ENCODE data around the gene SPATA46. TPM values are rescaled to one million over a fixed set of nuclear protein-coding genes. Genes with fewer than 3 reads are reported as not detected.

The SPATA46 gene
- polyA plus RNA-seq, 1 experiment, result not detected

DNA sequence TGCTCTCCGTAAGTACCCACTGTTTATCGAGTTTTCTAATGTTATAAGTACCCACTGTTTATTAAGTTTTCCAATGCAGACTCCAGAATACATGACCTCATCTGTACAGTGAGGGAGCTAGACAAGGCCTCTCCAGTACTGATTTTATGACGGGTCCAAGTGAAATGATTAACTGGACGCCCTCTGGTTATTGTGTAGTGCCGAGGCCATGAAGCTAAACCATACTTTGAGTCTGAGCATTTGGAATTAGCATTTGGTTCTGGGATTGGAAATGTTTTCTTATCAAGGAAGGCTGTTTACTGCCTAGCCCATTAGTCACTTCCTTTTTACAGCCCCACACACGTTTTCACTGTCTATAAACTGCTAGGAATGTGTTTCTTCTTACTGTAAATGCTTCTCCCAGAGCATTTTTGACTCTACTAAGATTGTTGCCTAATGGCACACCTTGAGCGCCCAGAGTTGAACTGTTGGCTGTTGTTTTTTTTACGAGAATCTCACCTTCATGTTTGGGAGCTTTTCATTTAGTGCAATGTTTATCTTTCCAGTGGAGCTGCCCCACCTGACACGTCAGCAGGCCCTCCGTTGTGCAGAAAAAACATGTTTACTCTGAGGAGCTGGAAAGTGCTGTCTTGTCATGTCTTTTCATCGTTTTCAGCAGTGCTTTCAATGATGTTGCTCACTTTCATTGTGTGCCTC lies 26.9 kb downstream of the SPATA46 start:
- ChIA-PET POLR2A (no interaction called here), CTCF (interaction anchor here (0.7 to 1.2 kb wide), 5 partner anchors 8 to 294 kb away, joined by 3 to 4 read pairs (median 3); no protein-coding TSS in a partner anchor)

DNA sequence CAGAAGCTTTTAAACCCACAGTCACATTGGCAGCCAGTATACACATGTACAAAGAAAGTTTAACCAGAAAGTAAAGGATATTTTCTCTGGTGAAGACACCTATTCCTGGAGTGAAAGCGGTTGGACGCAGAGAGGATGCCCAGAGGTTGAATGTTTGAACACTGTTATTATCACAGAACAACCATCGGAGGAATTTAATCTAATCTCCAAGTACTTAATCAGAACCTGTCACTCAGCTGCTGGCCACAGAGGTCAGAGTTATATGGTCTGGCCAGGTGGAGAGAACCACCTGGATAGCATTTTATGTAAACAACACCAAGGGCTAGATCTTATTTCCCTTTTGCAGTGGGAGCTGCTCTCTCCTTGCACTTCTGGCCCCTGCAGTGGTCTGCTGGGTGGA lies 29.4 kb downstream of the SPATA46 start:
- H3K27me3 ChIP-seq (ENCODE audit: control insufficient read depth, insufficient read depth, low read length), result no peaks in the 10 kb centered on the region
- POLR2A ChIA-PET, result no interaction called here
- H3K4me3 ChIP-seq (ENCODE audit: low read depth, low read length), result no peak overlapping the region
- TF ChIP-seq, protein P1, sequence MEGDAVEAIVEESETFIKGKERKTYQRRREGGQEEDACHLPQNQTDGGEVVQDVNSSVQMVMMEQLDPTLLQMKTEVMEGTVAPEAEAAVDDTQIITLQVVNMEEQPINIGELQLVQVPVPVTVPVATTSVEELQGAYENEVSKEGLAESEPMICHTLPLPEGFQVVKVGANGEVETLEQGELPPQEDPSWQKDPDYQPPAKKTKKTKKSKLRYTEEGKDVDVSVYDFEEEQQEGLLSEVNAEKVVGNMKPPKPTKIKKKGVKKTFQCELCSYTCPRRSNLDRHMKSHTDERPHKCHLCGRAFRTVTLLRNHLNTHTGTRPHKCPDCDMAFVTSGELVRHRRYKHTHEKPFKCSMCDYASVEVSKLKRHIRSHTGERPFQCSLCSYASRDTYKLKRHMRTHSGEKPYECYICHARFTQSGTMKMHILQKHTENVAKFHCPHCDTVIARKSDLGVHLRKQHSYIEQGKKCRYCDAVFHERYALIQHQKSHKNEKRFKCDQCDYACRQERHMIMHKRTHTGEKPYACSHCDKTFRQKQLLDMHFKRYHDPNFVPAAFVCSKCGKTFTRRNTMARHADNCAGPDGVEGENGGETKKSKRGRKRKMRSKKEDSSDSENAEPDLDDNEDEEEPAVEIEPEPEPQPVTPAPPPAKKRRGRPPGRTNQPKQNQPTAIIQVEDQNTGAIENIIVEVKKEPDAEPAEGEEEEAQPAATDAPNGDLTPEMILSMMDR (IDR thresholded peaks at IDR 0.05; ENCODE audit: insufficient read depth, low read depth, low read length), result no peak
- H3K36me3 ChIP-seq (ENCODE audit: control insufficient read depth, insufficient read depth, low read length), result no peaks in the 10 kb centered on the region
- CTCF ChIA-PET, result interaction anchor here (1.1 to 1.6 kb wide), 3 partner anchors 11 to 291 kb away, joined by 3 to 8 read pairs (median 3); no protein-coding TSS in a partner anchor
- no peak for DNase-seq (ENCODE audit: low read depth)

More for the DNA sequence above, 26.9 kb downstream of the SPATA46 start:
- Histone ChIP-seq H3K4me3 (ENCODE audit: low read depth, low read length) (no peak overlapping the region), H3K36me3 (ENCODE audit: control insufficient read depth, insufficient read depth, low read length) (no peaks in the 10 kb centered on the region), H3K27me3 (ENCODE audit: control insufficient read depth, insufficient read depth, low read length) (no peaks in the 10 kb centered on the region)
- DNase-seq (ENCODE audit: low read depth), result peak; percentile 86
- TF ChIP-seq, protein P1 (IDR thresholded peaks at IDR 0.05; ENCODE audit: insufficient read depth, low read depth, low read length), result no peak

DNA sequence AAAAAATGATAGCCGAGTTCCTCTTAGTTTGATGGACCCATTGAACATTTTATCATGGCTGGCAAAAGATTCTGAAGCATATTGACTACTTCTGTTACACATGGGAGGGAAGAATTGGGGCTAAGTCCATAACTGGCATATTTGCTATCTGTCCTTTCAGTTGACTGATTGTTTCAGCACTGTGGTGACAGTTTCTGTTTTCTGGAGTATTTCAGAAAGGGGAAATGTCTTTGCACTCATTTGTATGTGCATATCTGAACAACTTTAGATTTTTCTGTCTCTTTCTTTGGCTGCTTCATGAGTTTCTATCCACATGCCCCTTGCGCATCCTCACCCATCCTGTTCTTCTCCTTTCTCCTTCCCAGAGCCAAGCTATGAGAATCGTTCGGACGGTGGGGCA lies 33.2 kb downstream of the SPATA46 start:
- TF ChIP-seq, protein P1 (IDR thresholded peaks at IDR 0.05; ENCODE audit: insufficient read depth, low read depth, low read length), result no peak
- CTCF ChIA-PET, result interaction anchor here (1.0 to 1.5 kb wide), 2 partner anchors 13 to 15 kb away, joined by 4 to 7 read pairs; no protein-coding TSS in a partner anchor

DNA sequence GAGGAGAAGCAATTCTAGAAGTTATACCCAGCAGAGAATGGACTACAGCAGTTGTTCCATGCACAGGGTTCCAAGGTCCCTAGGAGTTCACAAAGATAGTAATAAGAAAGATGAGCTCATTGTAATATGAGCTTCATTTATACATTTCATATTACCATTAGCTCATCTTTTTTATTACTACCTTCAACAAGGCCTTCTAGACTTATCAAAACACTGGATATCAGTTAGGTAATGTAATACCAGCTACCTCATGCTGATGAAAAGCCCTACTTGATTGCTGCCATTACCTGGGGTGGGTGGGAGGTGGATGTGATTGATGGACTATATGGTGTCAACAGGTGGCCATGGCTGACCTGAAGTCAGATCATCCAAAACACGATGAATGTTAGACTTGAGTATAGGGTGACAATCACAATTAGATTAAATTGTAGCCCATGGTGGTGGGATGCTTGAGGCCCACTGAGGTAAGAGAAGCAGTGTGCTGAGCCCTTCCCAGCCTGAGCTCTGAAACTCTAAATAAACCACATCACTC lies 34.1 kb downstream of the SPATA46 start:
- no peak for DNase-seq (ENCODE audit: low read depth)
- Histone ChIP-seq H3K27me3 (ENCODE audit: control insufficient read depth, insufficient read depth, low read length) (no peaks in the 10 kb centered on the region), H3K36me3 (ENCODE audit: control insufficient read depth, insufficient read depth, low read length) (no peaks in the 10 kb centered on the region), H3K4me3 (ENCODE audit: low read depth, low read length) (no peak overlapping the region)
- CTCF ChIA-PET, result interaction anchor here (1.0 to 1.5 kb wide), 2 partner anchors 14 kb away, joined by 4 to 7 read pairs; no protein-coding TSS in a partner anchor
- POLR2A ChIA-PET, result no interaction called here
- TF ChIP-seq, protein P1 (IDR thresholded peaks at IDR 0.05; ENCODE audit: insufficient read depth, low read depth, low read length), result no peak

More for the DNA sequence above, 33.2 kb downstream of the SPATA46 start:
- POLR2A ChIA-PET, result no interaction called here
- DNase-seq (ENCODE audit: low read depth), result no peak
- no peaks in the 10 kb centered on the region for H3K36me3 ChIP-seq (ENCODE audit: control insufficient read depth, insufficient read depth, low read length)
- no peaks in the 10 kb centered on the region for H3K27me3 ChIP-seq (ENCODE audit: control insufficient read depth, insufficient read depth, low read length)
- no peak overlapping the region for H3K4me3 ChIP-seq (ENCODE audit: low read depth, low read length)

DNA sequence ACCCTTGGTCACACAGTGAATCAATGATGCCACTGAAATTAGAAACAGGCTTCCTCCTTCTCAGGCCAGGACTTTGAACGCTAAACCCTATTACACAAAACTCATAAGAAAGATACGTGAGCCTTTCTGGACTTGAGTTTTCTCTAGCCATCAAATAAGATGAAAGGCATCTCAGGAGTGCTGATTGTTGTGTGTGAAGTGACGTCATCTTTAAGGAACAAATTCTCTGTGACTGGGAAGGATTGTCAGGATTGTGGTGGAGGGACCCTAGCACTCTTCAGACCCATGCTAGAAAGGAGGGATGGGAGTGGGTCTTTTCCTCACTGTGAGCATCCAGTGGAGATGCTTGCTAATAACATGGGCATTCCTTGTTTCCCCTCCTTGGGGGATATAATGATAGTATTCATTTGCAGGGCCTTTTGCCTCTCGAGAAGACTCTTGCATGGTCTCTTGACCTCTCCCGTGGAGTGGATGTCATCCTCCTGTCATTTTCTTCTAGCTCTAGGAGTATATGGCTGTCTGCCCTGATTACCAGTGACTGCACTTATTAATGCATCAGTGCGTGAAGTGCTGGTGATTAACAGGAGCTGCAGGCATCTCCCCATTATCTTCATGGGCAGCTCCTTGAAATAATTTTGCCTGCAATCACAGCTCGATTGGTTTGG lies 39.9 kb downstream of the SPATA46 start:
- Histone ChIP-seq H3K4me3 (ENCODE audit: low read depth, low read length) (no peak overlapping the region), H3K36me3 (ENCODE audit: control insufficient read depth, insufficient read depth, low read length) (no peaks in the 10 kb centered on the region), H3K27me3 (ENCODE audit: control insufficient read depth, insufficient read depth, low read length) (peaks cover 2% of the 10 kb centered on the region; the same call in 1 of the 2 replicates)
- TF ChIP-seq, protein P1 (IDR thresholded peaks at IDR 0.05; ENCODE audit: insufficient read depth, low read depth, low read length), result no peak
- ChIA-PET POLR2A (no interaction called here), CTCF (no interaction called here)
- no peak for DNase-seq (ENCODE audit: low read depth)
